HCT116 (cell line): ENCODE results near the gene PDYN. TPM values are rescaled to one million over a fixed set of nuclear protein-coding genes. Genes with fewer than 3 reads are reported as not detected.

Experiments
- ATAC-seq: fragments of 200-7000 bp; cut with Tn5 transposase; 2 replicates; pipeline ENCODE4 v1.9.1; 2020; ENCODE audit warnings: mild to moderate bottlenecking, moderate library complexity
- BruUV-seq: library from RNA; stranded (reverse); fragments of 400-500 nt; replicated peaks from 2 replicates; lab custom pipeline; 2021; lab: Mats Ljungman, UMichigan
- CTCF ChIA-PET: fragments of 300-600 bp; sonication (Branson Sonifier 250); formaldehyde crosslinking; loops from one replicate; lab custom pipeline; 2021; ENCODE audit warnings: antibody characterized with exemption; lab: Charles Lee
- POLR2A ChIA-PET: fragments of 300-600, 350-600 bp; sonication (Branson Sonifier 250); formaldehyde crosslinking; loops from one replicate; lab custom pipeline; 2021; ENCODE audit warnings: antibody characterized with exemption; lab: Charles Lee
- RAD21 ChIA-PET, 2 experiments: fragments of 300-600 bp; sonication (Branson Sonifier 250); formaldehyde crosslinking; loops; one replicate each; lab custom pipeline; 2023; ENCODE audit warnings: low total read pairs in 2 of 2; ENCODE audit not compliant: uncharacterized antibody in 2 of 2, unreplicated experiment in 2 of 2, low non-redundant PET in 1 of 2; lab: Charles Lee
- DNase-seq: peaks from one replicate; pipeline ENCODE4 v3.0.0-alpha.2; 2010; ENCODE audit warnings: low read depth, low spot score
- H2AFZ ChIP-seq: fragments of 200-600 bp; shearing (Covaris generic), sonication (generic); 2 replicates; pipeline ENCODE4 v1.6.1; 2017; ENCODE audit warnings: low read depth, mixed run types, mixed read lengths, antibody characterized with exemption, low read length; ENCODE audit not compliant: poor library complexity, severe bottlenecking
- H3K27ac ChIP-seq: 2 replicates; pipeline ENCODE4 v1.5.1; 2012; ENCODE audit warnings: low read depth, low read length
- H3K27me3 ChIP-seq: fragments of 200-600 bp; sonication (generic); 2 replicates; pipeline ENCODE4 v1.6.1; 2016; ENCODE audit warnings: mixed run types, low read length, mixed read lengths; ENCODE audit not compliant: insufficient read depth
- H3K36me3 ChIP-seq, 2 experiments: fragments of 200-500 bp in 1 of 2; fragments of 200-600 bp in 1 of 2; sonication (Bioruptor generic) in 1 of 2; sonication (generic) in 1 of 2; 2 replicates each; pipeline versions ENCODE4 v1.5.1 to v1.6.1; 2014 to 2016; ENCODE audit warnings: low read length in 2 of 2, inconsistent platforms in 1 of 2, mixed read lengths in 1 of 2, mixed run types in 1 of 2; ENCODE audit not compliant: insufficient read depth in 2 of 2, control insufficient read depth in 1 of 2
- H3K4me1 ChIP-seq, 2 experiments: fragments of 200-600 bp in 1 of 2; sonication (generic) in 1 of 2; 2 replicates each; pipeline versions ENCODE4 v1.5.1 to v1.6.1; 2012 to 2017; ENCODE audit warnings: low read length in 2 of 2, inconsistent platforms in 1 of 2, mild to moderate bottlenecking in 1 of 2, mixed read lengths in 1 of 2, mixed run types in 1 of 2, moderate library complexity in 1 of 2; ENCODE audit not compliant: insufficient read depth in 2 of 2, control insufficient read depth in 1 of 2
- H3K4me2 ChIP-seq: fragments of 200-600 bp; sonication (generic); 2 replicates; pipeline ENCODE4 v1.6.1; 2017; ENCODE audit warnings: mixed run types, low read length, mixed read lengths
- H3K4me3 ChIP-seq, 2 experiments: fragments of 200-600 bp in 1 of 2; sonication (generic) in 1 of 2; replicated peaks in 1 of 2; 2 replicates each; pipeline ENCODE4 v1.5.1; 2011 to 2016; ENCODE audit warnings: low read length in 2 of 2, control low read depth in 1 of 2, low read depth in 1 of 2, mild to moderate bottlenecking in 1 of 2, mixed read lengths in 1 of 2, mixed run types in 1 of 2
- H3K79me2 ChIP-seq: fragments of 200-600 bp; sonication (generic); 2 replicates; pipeline ENCODE4 v1.6.1; 2017; ENCODE audit warnings: mild to moderate bottlenecking, mixed run types, low read length, moderate library complexity, mixed read lengths; ENCODE audit not compliant: insufficient read depth
- H3K9ac ChIP-seq: fragments of 200-600 bp; sonication (generic); 2 replicates; pipeline ENCODE4 v1.6.1; 2016; ENCODE audit warnings: low read length, mixed read lengths
- H3K9me2 ChIP-seq: fragments of 200-600 bp; sonication (generic), shearing (Covaris generic); 2 replicates; pipeline ENCODE4 v1.6.1; 2017; ENCODE audit warnings: mixed run types, mild to moderate bottlenecking, moderate library complexity; ENCODE audit not compliant: insufficient read depth
- H3K9me3 ChIP-seq, 2 experiments: fragments of 200-500 bp in 1 of 2; fragments of 200-600 bp in 1 of 2; sonication (Bioruptor generic) in 1 of 2; sonication (generic) in 1 of 2; 2 replicates each; pipeline ENCODE4 v1.6.1; 2014 to 2017; ENCODE audit warnings: low read length in 2 of 2, mixed read lengths in 2 of 2, inconsistent platforms in 1 of 2, low read depth in 1 of 2, mild to moderate bottlenecking in 1 of 2, mixed run types in 1 of 2, moderate library complexity in 1 of 2; ENCODE audit not compliant: control insufficient read depth in 1 of 2, insufficient read depth in 1 of 2
- H4K20me1 ChIP-seq: fragments of 200-600 bp; sonication (generic), shearing (Covaris generic); 2 replicates; pipeline ENCODE4 v1.6.1; 2017; ENCODE audit warnings: mixed run types, mild to moderate bottlenecking, moderate library complexity; ENCODE audit not compliant: insufficient read depth
- ELF1 ChIP-seq: IDR thresholded peaks from 2 replicates; pipeline ENCODE4 v1.6.1; 2012; ENCODE audit warnings: low read depth, borderline replicate concordance
- EZH2 ChIP-seq: fragments of 200-600 bp; sonication (generic); IDR thresholded peaks from 2 replicates; pipeline ENCODE4 v1.6.1; 2017; ENCODE audit warnings: antibody characterized with exemption, mixed run types
- FOSL1 ChIP-seq: IDR thresholded peaks from 2 replicates; pipeline ENCODE4 v1.6.1; 2012; ENCODE audit warnings: low read depth
- JUND ChIP-seq: IDR thresholded peaks from 2 replicates; pipeline ENCODE4 v1.6.1; 2012
- POLR2A ChIP-seq: IDR thresholded peaks from 2 replicates; pipeline ENCODE4 v1.7.0; 2011; ENCODE audit warnings: borderline replicate concordance; ENCODE audit not compliant: insufficient read depth, insufficient read length; ENCODE audit errors: extremely low read depth
- RAD21 ChIP-seq: IDR thresholded peaks from 2 replicates; pipeline ENCODE4 v1.6.1; 2012; ENCODE audit warnings: low read depth, mild to moderate bottlenecking
- REST ChIP-seq: IDR thresholded peaks from 2 replicates; pipeline ENCODE4 v1.6.1; 2012; ENCODE audit warnings: low read depth
- ZBTB33 ChIP-seq: IDR thresholded peaks from 2 replicates; pipeline ENCODE4 v1.6.1; 2011; ENCODE audit warnings: mild to moderate bottlenecking, low read length, moderate library complexity; ENCODE audit not compliant: insufficient replicate concordance; ENCODE audit errors: extremely low read depth
- intact Hi-C: fragments of 100-400 bp; cut with micrococcal nuclease; formaldehyde crosslinking; loops from 2 replicates; pipeline ENCODE4 v1.10.0; 2022
- total RNA-seq: library from RNA; stranded (reverse); gene quantifications from one replicate; pipeline ENCODE4 v1.2.1, GENCODE V29; 2021; ENCODE audit not compliant: unreplicated experiment
- TF ChIP-seq, protein P1 (sequence below), 3 experiments: fragments of 200-600 bp in 1 of 3; sonication (generic) in 1 of 3; IDR thresholded peaks in 2 of 3; conservative IDR thresholded peaks in 1 of 3; 2 replicates each; pipeline ENCODE4 v1.5.1; 2012 to 2017; ENCODE audit warnings: low read depth in 2 of 3, low read length in 2 of 3, antibody characterized with exemption in 1 of 3, borderline replicate concordance in 1 of 3, control low read depth in 1 of 3, mild to moderate bottlenecking in 1 of 3, mixed read lengths in 1 of 3, mixed run types in 1 of 3, moderate library complexity in 1 of 3; ENCODE audit not compliant: insufficient read depth in 1 of 3
- TF ChIP-seq, protein P2 (sequence below): IDR thresholded peaks from 2 replicates; pipeline ENCODE4 v1.6.1; 2012

PDYN gene
- total RNA-seq, 1 experiment from 2014 or later = not detected

GRCh38 chr20:1943275-1944002, 50.4 kb downstream of the PDYN start:
- H3K9ac ChIP-seq = no peak overlapping the region
- H3K4me3 ChIP-seq = no peak overlapping the region
- POLR2A ChIA-PET = no interaction called here
- H3K9me2 ChIP-seq = no peaks in the 10 kb centered on the region
- no peaks in the 10 kb centered on the region for H4K20me1 ChIP-seq
- H3K4me1 ChIP-seq = no peaks in the 10 kb centered on the region
- DNase-seq = no peak
- RAD21 ChIA-PET = no interaction called here
- no peaks in the 10 kb centered on the region for H3K9me3 ChIP-seq
- no peak overlapping the region for H2AFZ ChIP-seq
- no peaks in the 10 kb centered on the region; a peak in 1 of 4 replicates for H3K36me3 ChIP-seq
- ATAC-seq = no peak
- H3K79me2 ChIP-seq = no peaks in the 10 kb centered on the region
- CTCF ChIA-PET = no interaction called here
- no peak overlapping the region for H3K4me2 ChIP-seq
- no peak overlapping the region for H3K27ac ChIP-seq
- TF ChIP-seq, protein P1, sequence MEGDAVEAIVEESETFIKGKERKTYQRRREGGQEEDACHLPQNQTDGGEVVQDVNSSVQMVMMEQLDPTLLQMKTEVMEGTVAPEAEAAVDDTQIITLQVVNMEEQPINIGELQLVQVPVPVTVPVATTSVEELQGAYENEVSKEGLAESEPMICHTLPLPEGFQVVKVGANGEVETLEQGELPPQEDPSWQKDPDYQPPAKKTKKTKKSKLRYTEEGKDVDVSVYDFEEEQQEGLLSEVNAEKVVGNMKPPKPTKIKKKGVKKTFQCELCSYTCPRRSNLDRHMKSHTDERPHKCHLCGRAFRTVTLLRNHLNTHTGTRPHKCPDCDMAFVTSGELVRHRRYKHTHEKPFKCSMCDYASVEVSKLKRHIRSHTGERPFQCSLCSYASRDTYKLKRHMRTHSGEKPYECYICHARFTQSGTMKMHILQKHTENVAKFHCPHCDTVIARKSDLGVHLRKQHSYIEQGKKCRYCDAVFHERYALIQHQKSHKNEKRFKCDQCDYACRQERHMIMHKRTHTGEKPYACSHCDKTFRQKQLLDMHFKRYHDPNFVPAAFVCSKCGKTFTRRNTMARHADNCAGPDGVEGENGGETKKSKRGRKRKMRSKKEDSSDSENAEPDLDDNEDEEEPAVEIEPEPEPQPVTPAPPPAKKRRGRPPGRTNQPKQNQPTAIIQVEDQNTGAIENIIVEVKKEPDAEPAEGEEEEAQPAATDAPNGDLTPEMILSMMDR (IDR thresholded peaks at IDR 0.05 in 2 of 3, conservative IDR thresholded peaks at IDR 0.05 in 1 of 3; ENCODE audit: borderline replicate concordance in 1 of 3, insufficient read depth in 1 of 3, low read depth in 2 of 3, low read length in 2 of 3) = no peak
- no peak for TF ChIP-seq JUND
- no peak for TF ChIP-seq POLR2A
- no peak for TF ChIP-seq REST
- TF ChIP-seq ELF1 = no peak
- TF ChIP-seq FOSL1 = no peak
- TF ChIP-seq RAD21 = no peak
- TF ChIP-seq EZH2 = no peak
- TF ChIP-seq ZBTB33 = no peak
- TF ChIP-seq, protein P2, sequence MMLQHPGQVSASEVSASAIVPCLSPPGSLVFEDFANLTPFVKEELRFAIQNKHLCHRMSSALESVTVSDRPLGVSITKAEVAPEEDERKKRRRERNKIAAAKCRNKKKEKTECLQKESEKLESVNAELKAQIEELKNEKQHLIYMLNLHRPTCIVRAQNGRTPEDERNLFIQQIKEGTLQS = no peak
- BruUV-seq = no TSS peak
- intact Hi-C loops = no loop called here
- H3K27me3 ChIP-seq = no peaks in the 10 kb centered on the region
